Hypothalamus (tissue), 51 donors: ENCODE data around the gene GPM6B.
"Not testable (repeated sequence)": the region's sequence is repeated elsewhere in the genome, so short reads cannot be mapped to it uniquely, and the experiment has no call there.

Experiments
- DNase-seq, 51 donors: peaks; one replicate each; lab custom pipeline; 2025; lab: John Stamatoyannopoulos, UW

Gene GPM6B

GRCh38 chrX:13734278-13735172 lies 82.4 kb downstream of the GPM6B start, which contains the start of the genes OFD1 and TRAPPC2:
OFD1 (plus strand) TSS chrX:13734748; CDS start chrX:13735072, 324 bp downstream.
TRAPPC2 (minus strand) TSS chrX:13734620; CDS start chrX:13719963, 14,657 bp downstream.
- peak; percentile 21 to 91 (median 78) for DNase-seq

- DNase-seq: no peak
These were observed 83.4 kb downstream of the GPM6B start for GRCh38 chrX:13733506-13733905.

GRCh38 chrX:13732246-13733067 lies 84.4 kb downstream of the GPM6B start:
- DNase-seq: no peak

- not testable (repeated sequence) for DNase-seq
These were observed 86.4 kb downstream of the GPM6B start for GRCh38 chrX:13730523-13730922.

- not testable (repeated sequence) for DNase-seq
These were observed 90.3 kb downstream of the GPM6B start for GRCh38 chrX:13726583-13726982.

- peak in 1 of 51 donors; percentile 1 for DNase-seq
These were observed 92.0 kb downstream of the GPM6B start for GRCh38 chrX:13724878-13725277.

GRCh38 chrX:13721819-13722519 lies 94.9 kb downstream of the GPM6B start:
- DNase-seq: peak in 3 of 51 donors; percentile 1 to 15 (median 3)

- no peak for DNase-seq
These were observed 95.5 kb downstream of the GPM6B start for GRCh38 chrX:13721371-13721770.
